Kidney (tissue), 14 donors: Measurements from ENCODE around the gene COL11A2. TPM values are rescaled to one million over a fixed set of nuclear protein-coding genes. Genes with fewer than 3 reads are reported as not detected.

ENCODE experiments used
- DNase-seq, 5 donors: peaks; one replicate each; pipeline ENCODE4 v3.0.0-alpha.2; 2013 to 2020
- FAIRE-seq: peaks from 2 replicates; lab custom pipeline; 2012; peaks lifted over from hg19 to GRCh38; lab: Jason Lieb, UNC
- H3K27ac ChIP-seq, 2 donors: one replicate each; pipeline ENCODE4 v1.7.0; 2013; ENCODE audit warnings: low read depth in 2 of 2, low read length in 2 of 2, inconsistent platforms in 1 of 2
- H3K27me3 ChIP-seq: one replicate; pipeline ENCODE4 v1.7.1; 2013; ENCODE audit warnings: low read length, inconsistent platforms; ENCODE audit not compliant: control insufficient read depth, insufficient read depth
- H3K36me3 ChIP-seq, 3 donors: one replicate each; pipeline versions ENCODE4 v1.7.0 to v1.7.1; 2013; ENCODE audit warnings: low read length in 3 of 3, control low read depth in 1 of 3, inconsistent platforms in 1 of 3; ENCODE audit not compliant: insufficient read depth in 3 of 3, control insufficient read depth in 2 of 3
- H3K4me1 ChIP-seq, 3 donors: one replicate each; pipeline versions ENCODE4 v1.7.0 to v1.7.1; 2013; ENCODE audit warnings: low read length in 3 of 3, inconsistent platforms in 1 of 3, low read depth in 1 of 3; ENCODE audit not compliant: control insufficient read depth in 2 of 3, insufficient read depth in 2 of 3
- H3K4me3 ChIP-seq, 3 donors: one replicate each; pipeline versions ENCODE4 v1.7.0 to v1.8.1; 2013; ENCODE audit warnings: low read length in 3 of 3, control low read depth in 1 of 3, inconsistent platforms in 1 of 3
- H3K9ac ChIP-seq, 3 donors: one replicate each; pipeline versions ENCODE4 v1.7.0 to v1.7.1; 2013; ENCODE audit warnings: low read length in 3 of 3, control low read depth in 1 of 3, inconsistent platforms in 1 of 3
- H3K9me3 ChIP-seq, 3 donors: one replicate each; pipeline versions ENCODE4 v1.7.0 to v1.7.1; 2013; ENCODE audit warnings: low read length in 3 of 3, control low read depth in 1 of 3, inconsistent platforms in 1 of 3; ENCODE audit not compliant: control insufficient read depth in 2 of 3, insufficient read depth in 1 of 3
- CTCF ChIP-seq: IDR thresholded peaks from 3 replicates; pipeline ENCODE4 v1.5.1; 2012; ENCODE audit warnings: mild to moderate bottlenecking, moderate library complexity, borderline replicate concordance; ENCODE audit not compliant: insufficient read depth; ENCODE audit errors: extremely low read depth
- intact Hi-C: fragments of 100-400 bp; cut with DNase I; formaldehyde crosslinking; loops from one replicate; pipeline ENCODE4 v1.11.1; 2022
- polyA plus RNA-seq: library from polyadenylated mRNA; stranded (reverse); fragments of 350-450 nt; fragmentation: Illumina TruSeq; extraction: RNeasy Lipid Tissue Mini Kit (QIAGEN cat#74804); gene quantifications from one replicate; pipeline ENCODE4 v1.2.3, GENCODE V29; 2014; ENCODE audit warnings: low read depth, low replicate concordance; ENCODE audit not compliant: insufficient read depth
- total RNA-seq: library from RNA; stranded (reverse); fragmentation: NEBNext Ultra II Directional; extraction: Animal tissue kit (Norgen Biotek cat#: 25700); gene quantifications from one replicate; pipeline ENCODE4 v1.2.1, GENCODE V29; 2021
- donor health status: control.
- donor health status: control.
- donor health status: control.
- donor health status: control.
- donor health status: control.
- donor health status: DM: yes; HTN: yes; CAD: no.
- donor health status: Normal renal cell carcinoma (clear cell type).

COL11A2 gene
- total and polyA plus RNA-seq, 2 donors from 2014 or later = 0.85 to 2.3 TPM

- FAIRE-seq (no peak), DNase-seq (no peak)
- H3K27me3 ChIP-seq = peaks cover 4% of the 10 kb centered on the region
- intact Hi-C loops = no loop called here
- H3K4me3 ChIP-seq = no peak overlapping the region
- H3K36me3 ChIP-seq = no peaks in the 10 kb centered on the region
- H3K4me1 ChIP-seq = peaks cover 0 to 3% (median 1%) of the 10 kb centered on the region in 3 donors
- no peak for TF ChIP-seq CTCF
- no peak overlapping the region for H3K27ac ChIP-seq
- H3K9ac ChIP-seq = no peak overlapping the region
- no peaks in the 10 kb centered on the region for H3K9me3 ChIP-seq
Observed at GRCh38 chr6:33187809-33188208, 4.5 kb downstream of the COL11A2 start.

GRCh38 chr6:33185654-33186187, 6.5 kb downstream of the COL11A2 start:
- DNase-seq (no peak), FAIRE-seq (no peak)
- no peak overlapping the region for H3K9ac ChIP-seq
- no peaks in the 10 kb centered on the region for H3K36me3 ChIP-seq
- H3K4me1 ChIP-seq = no peaks in the 10 kb centered on the region
- H3K27me3 ChIP-seq = no peaks in the 10 kb centered on the region
- no peak for TF ChIP-seq CTCF
- H3K27ac ChIP-seq = no peak overlapping the region
- intact Hi-C loops = no loop called here
- H3K9me3 ChIP-seq = no peaks in the 10 kb centered on the region
- no peak overlapping the region for H3K4me3 ChIP-seq

GRCh38 chr6:33185190-33185589, 7.1 kb downstream of the COL11A2 start:
- Histone ChIP-seq H3K9me3 (no peaks in the 10 kb centered on the region), H3K4me3 (no peak overlapping the region), H3K9ac (no peak overlapping the region), H3K36me3 (no peaks in the 10 kb centered on the region), H3K27me3 (no peaks in the 10 kb centered on the region), H3K27ac (no peak overlapping the region), H3K4me1 (no peaks in the 10 kb centered on the region)
- FAIRE-seq (no peak), DNase-seq (peak in 1 of 5 donors; percentile 70)
- intact Hi-C loops = no loop called here
- no peak for TF ChIP-seq CTCF
